ENCODE results near the gene NUP133.

GRCh38 chr1:229474509-229474908 is 33.6 kb downstream of the NUP133 start:
- TF ChIP-seq, protein P1, sequence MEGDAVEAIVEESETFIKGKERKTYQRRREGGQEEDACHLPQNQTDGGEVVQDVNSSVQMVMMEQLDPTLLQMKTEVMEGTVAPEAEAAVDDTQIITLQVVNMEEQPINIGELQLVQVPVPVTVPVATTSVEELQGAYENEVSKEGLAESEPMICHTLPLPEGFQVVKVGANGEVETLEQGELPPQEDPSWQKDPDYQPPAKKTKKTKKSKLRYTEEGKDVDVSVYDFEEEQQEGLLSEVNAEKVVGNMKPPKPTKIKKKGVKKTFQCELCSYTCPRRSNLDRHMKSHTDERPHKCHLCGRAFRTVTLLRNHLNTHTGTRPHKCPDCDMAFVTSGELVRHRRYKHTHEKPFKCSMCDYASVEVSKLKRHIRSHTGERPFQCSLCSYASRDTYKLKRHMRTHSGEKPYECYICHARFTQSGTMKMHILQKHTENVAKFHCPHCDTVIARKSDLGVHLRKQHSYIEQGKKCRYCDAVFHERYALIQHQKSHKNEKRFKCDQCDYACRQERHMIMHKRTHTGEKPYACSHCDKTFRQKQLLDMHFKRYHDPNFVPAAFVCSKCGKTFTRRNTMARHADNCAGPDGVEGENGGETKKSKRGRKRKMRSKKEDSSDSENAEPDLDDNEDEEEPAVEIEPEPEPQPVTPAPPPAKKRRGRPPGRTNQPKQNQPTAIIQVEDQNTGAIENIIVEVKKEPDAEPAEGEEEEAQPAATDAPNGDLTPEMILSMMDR (IDR thresholded peaks at IDR 0.05; ENCODE audit: insufficient read depth, low read length), result no peak
- TF ChIP-seq POLR2AphosphoS5 (IDR thresholded peaks at IDR 0.05; ENCODE audit: low read depth) (no peak), SPI1 (IDR thresholded peaks at IDR 0.05; ENCODE audit: borderline replicate concordance, low read depth) (no peak), REST (IDR thresholded peaks at IDR 0.05; ENCODE audit: insufficient replicate concordance, low read depth) (no peak), GABPA (IDR thresholded peaks at IDR 0.05; ENCODE audit: low read depth) (no peak)

All from HL-60 (cell line).